Liver (tissue), 9 donors: ENCODE data around the gene ALG9. TPM values are rescaled to one million over a fixed set of nuclear protein-coding genes. Genes with fewer than 3 reads are reported as not detected.
"Not testable (repeated sequence)": the region's sequence is repeated elsewhere in the genome, so short reads cannot be mapped to it uniquely, and the experiment has no call there.

Experiments used
- DNase-seq: peaks from one replicate; pipeline ENCODE4 v3.0.0-alpha.2; 2017; ENCODE audit warnings: low spot score
- H3K27ac ChIP-seq, 2 donors: one replicate each; pipeline ENCODE4 v1.7.0; 2013; ENCODE audit warnings: inconsistent platforms in 2 of 2, low read length in 2 of 2, control low read depth in 1 of 2, low read depth in 1 of 2, mild to moderate bottlenecking in 1 of 2
- H3K27me3 ChIP-seq, 4 donors: one replicate each; pipeline versions ENCODE4 v1.6.1 to v1.7.0; 2013; ENCODE audit warnings: low read length in 3 of 4, inconsistent platforms in 1 of 4, mild to moderate bottlenecking in 1 of 4, moderate library complexity in 1 of 4; ENCODE audit not compliant: control insufficient read depth in 4 of 4, insufficient read depth in 4 of 4
- H3K36me3 ChIP-seq, 4 donors: one replicate each; pipeline versions ENCODE4 v1.6.1 to v1.7.0; 2013; ENCODE audit warnings: low read length in 3 of 4, mild to moderate bottlenecking in 3 of 4, low read depth in 1 of 4, moderate library complexity in 1 of 4; ENCODE audit not compliant: control insufficient read depth in 4 of 4, insufficient read depth in 3 of 4
- H3K4me1 ChIP-seq, 4 donors: one replicate each; pipeline versions ENCODE4 v1.6.1 to v1.7.0; 2013; ENCODE audit warnings: low read length in 3 of 4, mild to moderate bottlenecking in 3 of 4, moderate library complexity in 1 of 4; ENCODE audit not compliant: control insufficient read depth in 4 of 4, insufficient read depth in 4 of 4
- H3K4me3 ChIP-seq, 3 donors: one replicate each; pipeline versions ENCODE4 v1.6.1 to v1.7.0; 2013; ENCODE audit warnings: low read length in 3 of 3, control low read depth in 1 of 3, low read depth in 1 of 3, mild to moderate bottlenecking in 1 of 3
- H3K9ac ChIP-seq, 2 donors: one replicate each; pipeline ENCODE4 v1.7.0; 2013; ENCODE audit warnings: low read length in 2 of 2, mild to moderate bottlenecking in 2 of 2, moderate library complexity in 2 of 2, control low read depth in 1 of 2, low read depth in 1 of 2
- H3K9me3 ChIP-seq, 4 donors: one replicate each; pipeline versions ENCODE4 v1.6.1 to v1.7.0; 2013; ENCODE audit warnings: low read length in 3 of 4; ENCODE audit not compliant: control insufficient read depth in 4 of 4
- ATF3 ChIP-seq: IDR thresholded peaks from 2 replicates; pipeline ENCODE4 v1.6.1; 2016; ENCODE audit warnings: antibody characterized with exemption
- CTCF ChIP-seq: fragments of 150-350 bp; IDR thresholded peaks from 2 replicates; pipeline ENCODE4 v1.5.1; 2017; ENCODE audit warnings: improper control_type of control experiment, low read depth, low read length; ENCODE audit not compliant: missing input control
- EGR1 ChIP-seq, 2 donors: IDR thresholded peaks; 2 replicates each; pipeline ENCODE4 v1.6.1; 2016 to 2018; ENCODE audit warnings: antibody characterized with exemption in 2 of 2, low read depth in 2 of 2
- FOXA2 ChIP-seq: IDR thresholded peaks from 2 replicates; pipeline ENCODE4 v1.6.1; 2016; ENCODE audit warnings: antibody characterized with exemption
- GABPA ChIP-seq, 2 donors: IDR thresholded peaks in 1 of 2; conservative IDR thresholded peaks in 1 of 2; 2 replicates each; pipeline ENCODE4 v1.6.1; 2016; ENCODE audit warnings: antibody characterized with exemption in 2 of 2, mild to moderate bottlenecking in 1 of 2, moderate library complexity in 1 of 2
- HNF4A ChIP-seq, 2 donors: conservative IDR thresholded peaks; 2 replicates each; pipeline ENCODE4 v1.6.1; 2016; ENCODE audit warnings: antibody characterized with exemption in 2 of 2, mild to moderate bottlenecking in 2 of 2
- MAX ChIP-seq: IDR thresholded peaks from 2 replicates; pipeline ENCODE4 v1.6.1; 2016; ENCODE audit warnings: antibody characterized with exemption
- NR2F2 ChIP-seq: IDR thresholded peaks from 2 replicates; pipeline ENCODE4 v1.6.1; 2016; ENCODE audit warnings: antibody characterized with exemption
- RAD21 ChIP-seq, 2 donors: IDR thresholded peaks; 2 replicates each; pipeline ENCODE4 v1.6.1; 2016; ENCODE audit warnings: antibody characterized with exemption in 2 of 2, mild to moderate bottlenecking in 2 of 2
- REST ChIP-seq: IDR thresholded peaks from 2 replicates; pipeline ENCODE4 v1.6.1; 2016; ENCODE audit warnings: antibody characterized with exemption, mild to moderate bottlenecking
- RXRA ChIP-seq, 2 donors: IDR thresholded peaks; 2 replicates each; pipeline ENCODE4 v1.6.1; 2017 to 2018; ENCODE audit warnings: antibody characterized with exemption in 2 of 2, mild to moderate bottlenecking in 1 of 2
- SP1 ChIP-seq: IDR thresholded peaks from 2 replicates; pipeline ENCODE4 v1.6.1; 2018; ENCODE audit warnings: antibody characterized with exemption, mild to moderate bottlenecking
- TAF1 ChIP-seq: conservative IDR thresholded peaks from 2 replicates; pipeline ENCODE4 v1.6.1; 2016; ENCODE audit warnings: antibody characterized with exemption, mild to moderate bottlenecking
- ZBTB33 ChIP-seq: IDR thresholded peaks from 2 replicates; pipeline ENCODE4 v1.6.1; 2016; ENCODE audit warnings: antibody characterized with exemption
- WGBS: extraction: QIAGEN DNeasy Blood & Tissue Kit; methylation state at CpG from one replicate; pipeline ENCODE4 v1.1.7; 2013; 5-methylcytosine and 5-hydroxymethylcytosine counted together
- polyA plus RNA-seq, 2 donors: library from polyadenylated mRNA; stranded (reverse) in 1 of 2; unstranded in 1 of 2; fragments of 200-250 nt in 1 of 2; fragments of >200 nt in 1 of 2; fragmentation: Nextera tagmentation in 1 of 2; extraction: Ambion mirVana in 1 of 2; gene quantifications; one replicate each; pipeline versions ENCODE4 v1.2.1 to v1.2.3, GENCODE V29; 2013 to 2015
- total RNA-seq, 2 donors: library from RNA; depleted of rRNA; stranded (reverse); fragments of >200 nt; gene quantifications; one replicate each; pipeline ENCODE4 v1.2.3, GENCODE V29; 2014
- donor health status: healthy.
- donor health status: healthy.
- donor health status: healthy.
- donor health status: healthy.
- donor health status: healthy.

ALG9 gene
- total and polyA plus RNA-seq, 4 donors = 13.7 to 36.3 (median 20.2) TPM

- H3K9ac ChIP-seq, H3K4me3 ChIP-seq, H3K9me3 ChIP-seq, DNase-seq, H3K36me3 ChIP-seq, H3K27me3 ChIP-seq: not testable (repeated sequence)
- H3K4me1 ChIP-seq = peaks cover 9 to 34% (median 33%) of the 10 kb centered on the region in 4 donors
- peak overlapping the region in 1 of 2 donors; percentile 84 for H3K27ac ChIP-seq
- WGBS = 93% methylated on average over 10 of the region's 10 CpGs
- peak; percentile 55 to 57 for TF ChIP-seq HNF4A (conservative IDR thresholded peaks at IDR 0.05)
Measured at GRCh38 chr11:111784311-111784710, 87.1 kb downstream of the ALG9 start.

GRCh38 chr11:111782109-111782741, 89.2 kb downstream of the ALG9 start:
- no peak overlapping the region for H3K4me3 ChIP-seq
- no peaks in the 10 kb centered on the region for H3K36me3 ChIP-seq
- no peaks in the 10 kb centered on the region for H3K27me3 ChIP-seq
- no peak for DNase-seq
- H3K9me3 ChIP-seq = no peaks in the 10 kb centered on the region
- WGBS = 68% methylated on average over 5 of the region's 5 CpGs
- no peak overlapping the region for H3K27ac ChIP-seq
- TF ChIP-seq EGR1 (IDR thresholded peaks at IDR 0.05; ENCODE audit: low read depth in 2 of 2) (no peak), GABPA (IDR thresholded peaks at IDR 0.05 in 1 of 2, conservative IDR thresholded peaks at IDR 0.05 in 1 of 2) (no peak)
- peaks cover 2 to 42% (median 30%) of the 10 kb centered on the region in 4 donors for H3K4me1 ChIP-seq
- H3K9ac ChIP-seq = peak overlapping the region in 1 of 2 donors; percentile 29

GRCh38 chr11:111779118-111779517, 92.3 kb downstream of the ALG9 start:
- 50% methylated on average over 6 of the region's 6 CpGs for WGBS
- H3K27ac ChIP-seq = peak overlapping the region; percentile 73 to 91
- H3K9ac ChIP-seq = peak overlapping the region in 1 of 2 donors; percentile 25
- peaks cover 0 to 48% (median 31%) of the 10 kb centered on the region in 4 donors for H3K4me1 ChIP-seq
- TF ChIP-seq HNF4A (conservative IDR thresholded peaks at IDR 0.05) (peak; percentile 45 to 57), RXRA (IDR thresholded peaks at IDR 0.05) (peak in 1 of 2 donors; percentile 20), FOXA2 (no peak), ATF3 (no peak), REST (no peak)
- H3K4me3 ChIP-seq = no peak overlapping the region
- H3K27me3 ChIP-seq = no peaks in the 10 kb centered on the region
- no peak for DNase-seq
- no peaks in the 10 kb centered on the region for H3K36me3 ChIP-seq
- H3K9me3 ChIP-seq = no peaks in the 10 kb centered on the region

- WGBS = 32% methylated on average over 3 of the region's 3 CpGs
- peaks cover 5 to 54% (median 31%) of the 10 kb centered on the region in 4 donors for H3K4me1 ChIP-seq
- TF ChIP-seq HNF4A (conservative IDR thresholded peaks at IDR 0.05) (peak in 1 of 2 donors; percentile 14), MAX (peak; percentile 39), SP1 (peak; percentile 22), RXRA (IDR thresholded peaks at IDR 0.05) (peak; percentile 69 to 73), EGR1 (IDR thresholded peaks at IDR 0.05; ENCODE audit: low read depth in 2 of 2) (no peak), NR2F2 (no peak), TAF1 (peak; percentile 84), ZBTB33 (peak; percentile 39), RAD21 (IDR thresholded peaks at IDR 0.05) (peak; percentile 18 to 61), CTCF (no peak)
Measured at GRCh38 chr11:111778047-111778558, 93.3 kb downstream of the ALG9 start.

More at GRCh38 chr11:111778047-111778558, 93.3 kb downstream of the ALG9 start:
- no peaks in the 10 kb centered on the region for H3K27me3 ChIP-seq
- H3K9me3 ChIP-seq = no peaks in the 10 kb centered on the region
- peak overlapping the region; percentile 73 to 91 for H3K27ac ChIP-seq
- no peaks in the 10 kb centered on the region for H3K36me3 ChIP-seq
- peak overlapping the region; percentile 32 to 62 (median 46) for H3K4me3 ChIP-seq
- peak overlapping the region in 1 of 2 donors; percentile 81 for H3K9ac ChIP-seq
- no peak for DNase-seq
